Globus pallidus (tissue), 1 donor: ENCODE results near the gene TERT.
"Not testable (repeated sequence)": the region's sequence is repeated elsewhere in the genome, so short reads cannot be mapped to it uniquely, and the experiment has no call there.

Experiments used
- DNase-seq: peaks from one replicate; pipeline ENCODE4 v3.0.0-alpha.2; 2015; ENCODE audit warnings: low spot score

Gene TERT

GRCh38 chr5:1330847-1331831 lies 36.3 kb upstream of the TERT start:
- no peak for DNase-seq

DNA sequence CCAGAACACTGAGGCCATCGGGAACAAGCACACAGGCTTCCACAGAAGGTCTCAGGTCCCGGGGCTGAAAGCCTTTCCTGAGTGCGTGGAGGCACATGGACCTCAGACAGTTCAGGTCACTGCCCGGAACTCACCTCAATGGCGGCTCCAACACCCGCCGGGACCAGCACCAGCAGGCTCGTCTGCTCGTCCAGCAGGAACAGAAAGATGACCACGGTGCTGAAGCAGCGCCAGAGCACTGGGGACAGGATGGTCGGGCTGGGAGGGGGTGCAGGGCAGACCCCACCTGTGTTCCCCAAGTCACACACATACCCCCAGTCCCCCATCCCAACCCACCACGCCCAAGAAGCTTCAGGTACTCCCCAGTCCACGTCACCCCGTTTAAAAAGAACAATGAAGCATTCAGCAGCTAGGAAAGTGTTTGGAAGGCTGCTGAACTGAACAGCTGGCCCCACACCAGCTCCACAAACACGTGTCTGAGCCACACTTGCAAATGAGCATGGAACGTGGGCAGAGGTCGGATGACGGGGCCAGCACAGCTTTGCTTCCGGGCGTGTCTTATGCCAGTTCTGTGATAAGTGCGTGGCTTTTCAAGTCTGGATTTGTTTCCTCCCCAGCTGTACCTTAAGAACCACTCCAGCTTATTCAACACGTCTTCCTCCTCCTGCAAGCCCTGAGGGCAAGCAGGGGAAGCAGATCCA lies 35.4 kb upstream of the TERT start:
- DNase-seq: peak; percentile 77

DNA sequence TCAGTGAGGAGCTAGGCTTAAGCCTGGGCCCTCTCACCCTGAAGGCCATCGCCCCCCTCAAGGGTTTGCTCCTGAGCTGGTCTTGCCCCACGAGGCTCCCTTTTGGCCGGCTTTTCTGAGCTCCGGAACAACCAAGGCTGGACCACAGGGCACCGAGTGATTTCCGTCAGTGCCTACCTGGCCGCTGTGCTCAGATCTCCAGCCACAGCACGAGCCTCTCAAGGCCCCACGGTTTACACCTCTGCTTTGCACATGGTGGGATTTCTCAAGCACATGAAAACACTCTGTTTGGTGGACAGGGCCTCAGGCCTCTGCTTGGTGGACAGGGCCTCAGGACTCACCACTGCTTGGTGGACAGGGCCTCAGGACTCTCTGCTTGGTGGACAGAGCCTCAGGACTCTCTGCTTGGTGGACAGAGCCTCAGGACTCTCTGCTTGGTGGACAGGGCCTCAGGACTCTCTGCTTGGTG lies 34.3 kb upstream of the TERT start:
- no peak for DNase-seq

GRCh38 chr5:1328237-1329110 lies 33.6 kb upstream of the TERT start:
- not testable (repeated sequence) for DNase-seq

GRCh38 chr5:1326901-1327756 lies 32.3 kb upstream of the TERT start:
- not testable (repeated sequence) for DNase-seq

DNA sequence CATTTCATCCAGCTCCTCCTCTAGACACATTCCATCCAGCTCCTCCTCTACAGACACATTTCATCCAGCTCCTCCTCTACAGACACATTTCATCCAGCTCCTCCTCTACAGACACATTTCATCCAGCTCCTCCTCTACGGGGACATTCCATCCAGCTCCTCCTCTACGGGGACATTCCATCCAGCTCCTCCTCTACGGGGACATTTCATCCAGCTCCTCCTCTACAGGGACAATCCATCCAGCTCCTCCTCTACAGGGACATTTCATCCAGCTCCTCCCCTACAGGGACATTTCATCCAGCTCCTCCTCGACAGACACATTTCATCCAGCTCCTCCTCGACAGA lies 31.6 kb upstream of the TERT start:
- not testable (repeated sequence) for DNase-seq

DNA sequence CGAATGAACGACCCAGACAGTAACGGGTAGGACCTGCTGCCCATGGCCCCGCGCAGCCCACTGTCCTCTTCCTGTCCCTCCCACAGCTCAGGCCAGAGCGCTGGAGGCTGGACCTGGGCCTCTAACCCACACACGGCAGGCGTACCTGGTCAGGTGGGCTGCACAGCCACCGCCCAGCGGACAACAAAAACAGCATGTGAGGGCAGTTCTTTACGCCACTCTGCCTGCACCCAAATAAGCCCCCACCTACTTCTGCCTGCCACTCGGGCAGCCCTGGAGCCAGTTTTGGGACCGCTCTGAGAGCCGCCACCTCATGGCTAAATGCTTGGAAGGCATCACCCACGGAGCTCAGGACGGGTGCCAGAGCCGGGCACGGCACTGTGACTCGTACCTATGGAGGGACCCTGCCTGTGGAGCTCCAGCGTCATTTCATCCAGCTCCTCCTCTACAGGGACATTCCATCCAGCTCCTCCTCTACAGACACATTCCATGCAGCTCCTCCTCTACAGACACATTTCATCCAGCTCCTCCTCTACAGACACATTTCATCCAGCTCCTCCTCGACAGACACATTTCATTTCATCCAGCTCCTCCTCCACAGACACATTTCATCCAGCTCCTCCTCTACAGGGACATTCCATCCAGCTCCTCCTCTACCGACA lies 31.1 kb upstream of the TERT start:
- DNase-seq: no peak

DNA sequence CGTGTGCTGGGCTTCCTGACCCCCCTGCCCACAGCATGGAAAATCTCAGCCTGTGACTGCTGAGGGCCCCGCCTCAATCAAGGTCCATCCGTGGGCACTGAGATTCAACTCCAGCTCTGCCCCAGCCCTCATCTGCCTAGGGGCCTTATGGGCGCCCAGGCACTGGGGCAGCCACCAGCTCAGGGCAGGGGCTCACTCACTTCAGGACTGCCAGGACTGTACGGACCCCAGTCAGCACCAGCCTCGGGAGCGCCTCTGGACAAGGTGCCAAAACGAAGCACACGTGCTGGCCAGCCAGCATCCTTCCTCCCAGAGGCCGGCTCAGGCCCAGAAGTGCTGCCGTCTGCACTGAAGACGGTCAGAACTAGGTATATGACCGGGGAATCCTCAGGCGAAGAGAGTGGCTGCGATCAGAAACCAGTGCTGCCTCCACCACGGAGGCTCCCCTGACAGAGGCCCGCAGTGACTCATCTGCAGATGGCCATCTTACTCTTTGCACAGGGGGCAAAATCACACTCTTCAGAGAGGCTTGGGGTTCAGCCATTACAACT lies 30.4 kb upstream of the TERT start:
- no peak for DNase-seq

- no peak for DNase-seq
Measured at GRCh38 chr5:1324719-1325190, 29.9 kb upstream of the TERT start.

- no peak for DNase-seq
Measured at GRCh38 chr5:1324301-1324700, 29.4 kb upstream of the TERT start.

DNA sequence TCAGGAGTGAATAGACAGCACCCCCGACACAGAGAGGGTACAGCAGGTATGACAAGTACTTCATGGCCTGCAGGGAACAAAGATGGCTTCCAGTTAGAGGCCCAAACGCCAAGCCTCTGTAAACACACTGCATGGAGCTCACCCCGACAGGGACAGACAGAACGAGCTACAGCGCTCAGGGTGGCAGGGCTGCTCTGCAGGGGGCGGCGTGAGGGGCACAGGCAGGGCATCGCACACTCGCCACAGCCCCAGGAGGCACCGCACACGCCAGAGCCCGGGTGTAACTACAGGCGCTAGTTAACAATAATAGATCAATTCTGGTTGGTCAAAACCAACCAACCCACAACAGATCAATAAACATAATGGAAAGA lies 28.9 kb upstream of the TERT start:
- no peak for DNase-seq

DNA sequence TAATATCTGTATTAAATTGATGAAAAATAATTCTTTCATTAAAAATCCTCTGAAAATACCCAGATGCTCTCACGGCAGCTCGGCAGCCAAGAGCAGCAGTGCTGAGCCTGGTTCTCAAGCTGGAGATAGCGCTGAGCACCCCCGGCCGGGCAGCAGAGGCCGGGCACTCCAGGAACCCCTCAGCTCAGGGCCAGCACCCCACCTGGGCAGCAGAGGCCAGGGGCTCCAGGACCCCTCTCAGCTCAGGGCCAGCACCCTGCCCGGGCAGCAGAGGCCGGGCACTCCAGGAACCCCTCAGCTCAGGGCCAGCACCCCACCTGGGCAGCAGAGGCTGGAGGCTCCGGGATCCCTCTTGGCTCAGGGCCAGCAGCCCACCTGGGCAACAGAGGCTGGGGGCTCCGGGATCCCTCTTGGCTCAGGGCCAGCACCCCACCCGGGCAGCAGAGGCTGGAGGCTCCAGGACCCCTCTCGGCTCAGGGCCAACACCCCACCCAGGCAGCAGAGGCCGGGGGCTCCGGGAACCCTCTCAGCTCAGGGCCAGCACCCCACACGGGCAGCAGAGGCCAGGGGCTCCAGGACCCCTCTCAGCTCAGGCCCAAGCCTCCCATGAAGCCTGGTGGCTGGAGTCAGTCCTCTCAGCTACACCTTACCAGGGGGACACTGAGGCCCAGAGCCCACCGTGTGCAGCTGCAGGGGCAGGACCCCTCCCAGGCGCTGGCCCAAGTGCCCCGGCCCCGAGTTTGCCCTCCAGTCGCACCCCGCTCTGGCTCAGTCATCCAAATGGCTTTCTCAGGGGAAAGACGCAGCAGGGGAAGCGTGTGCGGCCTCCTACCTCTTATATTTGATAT lies 28.3 kb upstream of the TERT start:
- DNase-seq: no peak

GRCh38 chr5:1322036-1322900 lies 27.4 kb upstream of the TERT start:
- no peak for DNase-seq

DNA sequence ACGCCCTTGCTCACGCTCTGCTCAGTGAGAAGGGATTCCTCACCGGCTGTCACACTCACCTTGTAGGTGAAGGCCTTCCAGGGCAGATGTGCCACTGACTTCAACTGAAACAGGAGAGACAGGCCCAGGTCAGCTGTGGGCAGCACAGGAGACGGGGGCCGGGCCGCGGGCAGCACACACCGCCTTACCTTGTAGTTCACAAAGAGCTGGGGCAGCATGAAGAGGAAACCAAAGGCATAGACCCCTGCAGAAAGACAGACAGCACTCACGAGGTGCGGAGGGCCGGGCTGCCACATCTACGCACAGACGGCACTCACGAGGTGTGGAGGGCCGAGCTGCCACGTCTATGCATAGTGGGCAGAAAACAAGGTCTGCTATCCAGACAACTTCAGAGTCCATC lies 26.7 kb upstream of the TERT start:
- DNase-seq: no peak

GRCh38 chr5:1320436-1321344 lies 25.8 kb upstream of the TERT start:
- DNase-seq: no peak

DNA sequence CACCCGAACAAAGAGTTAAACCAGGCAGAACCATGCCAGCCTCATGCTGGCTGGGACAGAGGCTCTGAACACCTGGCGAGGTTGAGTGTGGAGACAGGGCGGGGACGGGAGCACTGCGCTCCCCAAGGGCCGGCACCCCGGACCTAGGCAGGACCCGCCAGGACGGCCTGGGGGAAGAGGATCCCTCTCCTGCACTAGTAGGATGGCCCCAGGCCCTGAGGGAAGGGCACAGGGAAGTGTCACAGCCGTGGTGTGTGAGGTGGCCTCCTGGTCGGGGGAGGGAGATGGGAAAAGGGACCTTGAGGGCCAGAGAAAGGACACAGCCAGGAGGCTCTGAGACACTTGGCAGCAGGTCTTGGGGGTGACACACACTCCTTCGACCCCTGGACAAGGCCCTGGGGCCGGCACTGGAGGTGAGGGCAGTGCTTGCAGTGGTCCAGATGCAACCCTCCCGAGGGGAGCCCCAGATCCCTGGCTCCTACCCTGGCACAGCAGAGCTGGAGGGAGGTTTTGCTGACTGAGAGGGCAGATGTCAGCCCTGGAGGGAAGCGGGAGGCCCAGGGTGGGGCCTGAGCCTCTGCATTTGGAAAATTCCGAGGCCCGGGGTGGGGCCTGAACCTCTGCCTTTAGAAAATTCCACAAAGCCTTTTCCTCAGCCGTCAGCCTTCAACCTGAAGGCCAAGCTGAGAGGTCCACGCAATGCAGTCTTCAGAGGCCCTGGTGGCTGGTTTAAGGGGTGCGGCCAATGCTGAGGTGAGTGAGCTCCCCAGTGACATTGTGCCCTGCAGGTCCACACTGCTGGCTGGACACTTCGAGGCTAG lies 24.8 kb upstream of the TERT start:
- no peak for DNase-seq
